BJ (cell line): Measurements from ENCODE around the gene DOCK8. TPM values are rescaled to one million over a fixed set of nuclear protein-coding genes. Genes with fewer than 3 reads are reported as not detected.
A peak's percentile ranks its signal among the peaks of the same experiment; 100 is the strongest.

ENCODE experiments used
- CTCF ChIA-PET: fragments of 350-600 bp; formaldehyde crosslinking; extraction: SDS; loops from one replicate; lab custom pipeline; 2021; ENCODE audit warnings: antibody characterized with exemption, inconsistent platforms; lab: Yijun Ruan, JAX
- POLR2A ChIA-PET: fragments of 300-600 bp; sonication (Branson Sonifier 250); formaldehyde crosslinking; extraction: SDS; loops from one replicate; lab custom pipeline; 2021; ENCODE audit warnings: antibody characterized with exemption; lab: Charles Lee
- DNase-seq: peaks from one replicate; pipeline ENCODE4 v3.0.0-alpha.2; 2011; ENCODE audit warnings: low read depth
- H3K27me3 ChIP-seq: 2 replicates; pipeline ENCODE4 v1.6.0; 2011; ENCODE audit warnings: low read length; ENCODE audit not compliant: control insufficient read depth, insufficient read depth
- H3K36me3 ChIP-seq: 2 replicates; pipeline ENCODE4 v1.5.1; 2011; ENCODE audit warnings: low read length; ENCODE audit not compliant: control insufficient read depth, insufficient read depth
- H3K4me3 ChIP-seq: 2 replicates; pipeline ENCODE4 v1.5.1; 2011; ENCODE audit warnings: low read depth, mild to moderate bottlenecking, control low read depth, low read length
- polyA plus RNA-seq: library from polyadenylated mRNA; depleted of rRNA; stranded (reverse); fragments of >200 nt; gene quantifications from 2 replicates; pipeline ENCODE4 v1.2.3, GENCODE V29; 2011
- TF ChIP-seq, protein P1 (sequence below): IDR thresholded peaks from 2 replicates; pipeline ENCODE4 v1.5.1; 2011; ENCODE audit warnings: low read depth, mild to moderate bottlenecking, control low read depth, inconsistent platforms, low read length, moderate library complexity; ENCODE audit not compliant: insufficient read depth

Gene DOCK8
- polyA plus RNA-seq, 1 experiment = 0.07 TPM

DNA sequence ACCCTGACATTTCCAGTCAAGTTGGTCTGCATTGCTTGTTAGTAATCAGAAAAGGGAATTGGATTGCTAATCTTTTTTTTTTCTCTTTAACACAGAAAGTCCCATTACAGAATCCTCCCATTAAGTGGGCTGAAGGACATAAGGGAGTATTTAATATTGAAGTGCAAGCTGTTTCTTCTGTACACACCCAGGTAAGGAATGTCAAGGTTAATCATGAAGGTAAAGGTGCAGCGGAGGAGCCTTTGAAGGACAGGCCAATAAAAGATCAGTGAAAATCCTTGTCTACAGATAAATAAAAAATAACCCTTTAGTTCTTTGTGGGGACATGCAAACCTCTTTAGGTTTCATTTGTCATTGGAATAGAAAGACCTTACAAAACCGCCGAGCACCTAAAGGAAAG lies 161.4 kb downstream of the DOCK8 start:
- H3K36me3 ChIP-seq = no peaks in the 10 kb centered on the region
- H3K4me3 ChIP-seq = no peak overlapping the region
- CTCF ChIA-PET = no interaction called here
- TF ChIP-seq, protein P1, sequence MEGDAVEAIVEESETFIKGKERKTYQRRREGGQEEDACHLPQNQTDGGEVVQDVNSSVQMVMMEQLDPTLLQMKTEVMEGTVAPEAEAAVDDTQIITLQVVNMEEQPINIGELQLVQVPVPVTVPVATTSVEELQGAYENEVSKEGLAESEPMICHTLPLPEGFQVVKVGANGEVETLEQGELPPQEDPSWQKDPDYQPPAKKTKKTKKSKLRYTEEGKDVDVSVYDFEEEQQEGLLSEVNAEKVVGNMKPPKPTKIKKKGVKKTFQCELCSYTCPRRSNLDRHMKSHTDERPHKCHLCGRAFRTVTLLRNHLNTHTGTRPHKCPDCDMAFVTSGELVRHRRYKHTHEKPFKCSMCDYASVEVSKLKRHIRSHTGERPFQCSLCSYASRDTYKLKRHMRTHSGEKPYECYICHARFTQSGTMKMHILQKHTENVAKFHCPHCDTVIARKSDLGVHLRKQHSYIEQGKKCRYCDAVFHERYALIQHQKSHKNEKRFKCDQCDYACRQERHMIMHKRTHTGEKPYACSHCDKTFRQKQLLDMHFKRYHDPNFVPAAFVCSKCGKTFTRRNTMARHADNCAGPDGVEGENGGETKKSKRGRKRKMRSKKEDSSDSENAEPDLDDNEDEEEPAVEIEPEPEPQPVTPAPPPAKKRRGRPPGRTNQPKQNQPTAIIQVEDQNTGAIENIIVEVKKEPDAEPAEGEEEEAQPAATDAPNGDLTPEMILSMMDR = no peak
- POLR2A ChIA-PET = no interaction called here
- DNase-seq = no peak
- H3K27me3 ChIP-seq = no peaks in the 10 kb centered on the region

DNA sequence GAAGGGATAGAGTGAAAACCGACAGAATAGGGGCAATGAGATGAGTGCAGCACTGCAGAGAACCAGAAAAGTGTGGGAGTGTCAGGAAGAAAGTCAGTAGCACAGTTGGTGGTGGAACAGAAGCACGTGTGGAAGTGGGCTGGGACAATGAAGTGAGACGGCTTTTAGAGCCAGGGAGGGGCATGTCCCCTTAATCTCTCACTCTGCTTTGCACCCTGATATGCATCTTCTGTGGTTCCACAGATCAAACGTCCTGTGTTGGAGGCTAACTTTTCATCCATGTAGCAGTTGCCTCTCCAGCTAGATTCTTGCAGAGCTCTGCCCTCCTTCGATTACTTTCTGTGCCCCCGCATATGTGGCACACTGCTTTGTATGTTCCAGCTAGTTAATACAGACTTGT lies 163.6 kb downstream of the DOCK8 start:
- Histone ChIP-seq H3K36me3 (no peaks in the 10 kb centered on the region), H3K27me3 (no peaks in the 10 kb centered on the region), H3K4me3 (no peak overlapping the region)
- no peak for DNase-seq
- TF ChIP-seq, protein P1 = no peak
- CTCF ChIA-PET = interaction anchor here (0.9 kb wide), 1 partner anchor 9 kb away, joined by 3 read pairs; no protein-coding TSS in a partner anchor
- POLR2A ChIA-PET = no interaction called here

DNA sequence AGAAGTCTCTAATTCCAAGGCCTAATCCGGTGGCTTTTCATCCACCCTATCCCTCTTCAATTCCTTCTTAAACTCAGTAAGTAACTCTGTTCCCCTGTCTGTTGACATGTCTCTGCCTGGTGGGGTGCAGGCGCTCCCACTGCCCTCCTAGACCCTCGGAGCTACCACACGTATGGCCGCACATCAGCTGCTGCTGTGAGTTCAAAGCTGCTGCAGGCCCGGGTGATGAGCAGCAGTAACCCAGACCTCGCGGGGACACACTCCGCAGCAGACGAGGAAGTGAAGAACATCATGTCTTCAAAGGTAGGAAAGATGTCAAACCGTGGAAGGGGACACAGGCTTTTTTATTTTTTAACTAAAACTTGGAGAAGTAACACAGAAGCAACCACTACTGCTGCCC lies 167.7 kb downstream of the DOCK8 start:
- DNase-seq = no peak
- TF ChIP-seq, protein P1 = no peak
- ChIA-PET POLR2A (no interaction called here), CTCF (interaction anchor here (1.3 kb wide), 1 partner anchor 163 kb away, joined by 3 read pairs; no protein-coding TSS in a partner anchor)
- no peak overlapping the region for H3K4me3 ChIP-seq
- no peaks in the 10 kb centered on the region for H3K27me3 ChIP-seq
- H3K36me3 ChIP-seq = no peaks in the 10 kb centered on the region

DNA sequence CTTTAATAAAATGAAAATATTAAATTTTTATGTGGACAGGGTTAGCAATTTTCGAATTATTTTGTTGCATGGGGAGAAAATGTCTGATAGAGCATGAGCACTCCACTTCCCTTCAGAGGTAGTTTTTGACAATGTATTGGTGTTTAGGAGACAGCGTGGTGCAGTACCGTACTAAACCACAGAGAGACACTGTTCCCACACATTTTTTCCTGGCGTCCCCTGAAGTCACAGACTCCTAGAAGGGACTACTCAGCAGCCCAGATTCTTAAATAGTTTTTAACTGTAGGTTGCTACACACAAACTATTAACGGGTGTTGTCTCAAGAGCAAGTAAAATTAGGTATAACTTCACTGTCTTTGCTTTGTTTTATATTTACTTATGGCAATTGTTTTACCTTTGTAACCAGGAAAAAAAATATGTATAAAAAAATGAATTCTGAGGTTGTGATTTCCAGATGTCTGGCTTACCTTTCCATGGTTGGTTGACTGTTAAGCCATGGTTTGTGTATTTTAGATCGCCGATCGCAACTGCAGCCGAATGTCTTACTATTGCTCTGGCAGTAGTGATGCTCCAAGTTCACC lies 171.2 kb downstream of the DOCK8 start:
- Histone ChIP-seq H3K36me3 (no peaks in the 10 kb centered on the region), H3K4me3 (no peak overlapping the region), H3K27me3 (no peaks in the 10 kb centered on the region)
- ChIA-PET POLR2A (no interaction called here), CTCF (interaction anchor here (1.6 kb wide), 1 partner anchor 619 kb away, joined by 6 read pairs; no protein-coding TSS in a partner anchor)
- TF ChIP-seq, protein P1 = peak; percentile 76
- DNase-seq = peak; percentile 8

DNA sequence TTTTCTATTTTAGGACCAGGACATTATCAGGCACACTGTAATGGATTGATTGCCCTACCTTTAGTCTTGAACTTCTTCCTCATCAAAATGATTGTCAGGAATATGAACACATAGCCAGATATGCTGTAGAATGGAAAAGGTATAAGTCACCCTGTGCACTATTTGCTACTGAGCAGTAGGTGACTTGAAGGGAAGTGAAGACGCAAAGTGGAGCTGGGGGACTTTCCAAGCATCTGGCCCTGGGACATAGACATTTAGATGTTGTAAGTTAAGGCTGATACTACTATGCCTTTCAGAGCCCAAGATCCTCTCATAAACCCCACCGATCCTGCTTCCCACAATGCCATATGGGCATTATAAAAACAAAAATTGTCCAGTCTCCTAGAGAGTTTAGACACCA lies 174.5 kb downstream of the DOCK8 start:
- ChIA-PET POLR2A (no interaction called here), CTCF (no interaction called here)
- Histone ChIP-seq H3K27me3 (no peaks in the 10 kb centered on the region), H3K4me3 (no peak overlapping the region), H3K36me3 (no peaks in the 10 kb centered on the region)
- no peak for DNase-seq
- TF ChIP-seq, protein P1 = no peak
